ENCODE results near the gene TSNAXIP1. TPM values are rescaled to one million over a fixed set of nuclear protein-coding genes. Genes with fewer than 3 reads are reported as not detected.

The TSNAXIP1 gene
- total and polyA plus RNA-seq, 9 of the 15 experiments (the other 6 are each of a cell fraction or from before 2014, with no cell fraction given) = 0.03 to 0.24 (median 0.11) TPM; not detected in 4

DNA sequence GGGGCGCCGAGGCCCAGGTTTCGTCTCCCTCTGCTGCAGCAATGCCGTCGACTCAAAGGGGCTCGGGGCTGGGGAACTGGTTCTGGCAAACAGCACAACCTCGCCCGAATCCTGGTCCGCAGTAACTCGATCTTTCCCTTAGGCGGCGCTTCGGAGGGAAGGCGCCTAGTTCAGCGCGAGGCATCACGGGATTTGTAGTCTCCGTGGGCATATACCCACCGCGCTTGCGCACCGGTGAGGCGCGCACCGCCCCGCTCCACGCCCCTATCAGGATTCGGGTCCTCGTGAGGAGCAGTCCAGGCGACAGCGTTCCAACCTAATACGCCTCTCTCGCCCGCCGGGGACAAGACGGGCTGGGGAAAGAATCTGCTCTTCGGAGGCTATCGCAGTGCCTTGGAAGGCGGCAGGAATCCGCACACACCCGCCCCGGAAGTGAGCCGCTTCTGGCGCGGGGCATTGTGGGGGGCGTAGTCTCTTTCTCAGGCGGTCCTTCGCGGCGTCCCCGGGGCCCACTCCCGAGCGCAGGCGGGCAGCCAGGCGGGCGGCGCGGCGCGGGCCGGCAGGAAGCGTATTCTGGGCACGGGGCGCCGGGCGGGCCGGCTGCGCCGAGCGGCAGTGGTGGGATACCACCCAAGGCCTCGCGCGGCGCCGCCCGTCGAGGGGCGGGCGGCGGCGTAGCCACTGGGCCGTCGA lies 35.3 kb downstream of the TSNAXIP1 start, which contains the start of gene THAP11 (continued):
- TF ChIP-seq ZNF551 (CRISPR knock-in tag; IDR thresholded peaks at IDR 0.05) (no peak), ARHGAP35 (IDR thresholded peaks at IDR 0.05; ENCODE audit: partially characterized antibody) (no peak), NRF1 (conservative IDR thresholded peaks at IDR 0.05 in 1 of 2, IDR thresholded peaks at IDR 0.05 in 1 of 2) (peak; percentile 99), KDM5B (IDR thresholded peaks at IDR 0.05; ENCODE audit: insufficient replicate concordance, low read depth, low read length) (peak; percentile 74), RBM39 (optimal IDR thresholded peaks at IDR 0.05; ENCODE audit: low read depth, low read length) (no peak), RCOR1 (IDR thresholded peaks at IDR 0.05; ENCODE audit: borderline replicate concordance in 1 of 2, low read depth in 2 of 2, low read length in 2 of 2) (peak in 1 of 2 experiments; percentile 18; a peak in 1 of 4 replicates), BDP1 (IDR thresholded peaks at IDR 0.05; ENCODE audit: insufficient read depth, insufficient read length) (no peak), TRIM24 (IDR thresholded peaks at IDR 0.05) (0 out of 4 replicates have a peak, but pooled peaks of 1 of the 2 experiments have one; percentile 58), ARNT (IDR thresholded peaks at IDR 0.05) (no peak), L3MBTL2 (IDR thresholded peaks at IDR 0.05) (peak; percentile 87), MCM2 (IDR thresholded peaks at IDR 0.05; ENCODE audit: low read depth) (no peak), FOXA3 (CRISPR knock-in tag; conservative IDR thresholded peaks at IDR 0.05 in 1 of 2, IDR thresholded peaks at IDR 0.05 in 1 of 2) (no peak), PHF21A (IDR thresholded peaks at IDR 0.05; ENCODE audit: borderline replicate concordance, low read depth) (no peak), SLC30A9 (CRISPR knock-in tag; IDR thresholded peaks at IDR 0.05) (no peak), ILF3 (IDR thresholded peaks at IDR 0.05; ENCODE audit: borderline replicate concordance) (no peak), RBM15 (IDR thresholded peaks at IDR 0.05; ENCODE audit: insufficient read depth, low read length) (no peak), GABPB2 (CRISPR knock-in tag; conservative IDR thresholded peaks at IDR 0.05) (no peak), SIX5 (IDR thresholded peaks at IDR 0.05; ENCODE audit: borderline replicate concordance in 1 of 2, insufficient read depth in 1 of 2, low read depth in 1 of 2, low read length in 2 of 2) (peak; percentile 87), SMARCB1 (IDR thresholded peaks at IDR 0.05; ENCODE audit: insufficient read length, low read depth) (no peak), FOSL1 (tag; conservative IDR thresholded peaks at IDR 0.05) (peak; percentile 33; the same call in 1 of the 2 replicates), CAMTA2 (CRISPR knock-in tag; conservative IDR thresholded peaks at IDR 0.05) (no peak)
- TF ChIP-seq, protein P1, sequence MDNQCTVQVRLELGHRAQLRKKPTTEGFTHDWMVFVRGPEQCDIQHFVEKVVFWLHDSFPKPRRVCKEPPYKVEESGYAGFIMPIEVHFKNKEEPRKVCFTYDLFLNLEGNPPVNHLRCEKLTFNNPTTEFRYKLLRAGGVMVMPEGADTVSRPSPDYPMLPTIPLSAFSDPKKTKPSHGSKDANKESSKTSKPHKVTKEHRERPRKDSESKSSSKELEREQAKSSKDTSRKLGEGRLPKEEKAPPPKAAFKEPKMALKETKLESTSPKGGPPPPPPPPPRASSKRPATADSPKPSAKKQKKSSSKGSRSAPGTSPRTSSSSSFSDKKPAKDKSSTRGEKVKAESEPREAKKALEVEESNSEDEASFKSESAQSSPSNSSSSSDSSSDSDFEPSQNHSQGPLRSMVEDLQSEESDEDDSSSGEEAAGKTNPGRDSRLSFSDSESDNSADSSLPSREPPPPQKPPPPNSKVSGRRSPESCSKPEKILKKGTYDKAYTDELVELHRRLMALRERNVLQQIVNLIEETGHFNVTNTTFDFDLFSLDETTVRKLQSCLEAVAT (IDR thresholded peaks at IDR 0.05) = no peak
- TF ChIP-seq, protein P2, sequence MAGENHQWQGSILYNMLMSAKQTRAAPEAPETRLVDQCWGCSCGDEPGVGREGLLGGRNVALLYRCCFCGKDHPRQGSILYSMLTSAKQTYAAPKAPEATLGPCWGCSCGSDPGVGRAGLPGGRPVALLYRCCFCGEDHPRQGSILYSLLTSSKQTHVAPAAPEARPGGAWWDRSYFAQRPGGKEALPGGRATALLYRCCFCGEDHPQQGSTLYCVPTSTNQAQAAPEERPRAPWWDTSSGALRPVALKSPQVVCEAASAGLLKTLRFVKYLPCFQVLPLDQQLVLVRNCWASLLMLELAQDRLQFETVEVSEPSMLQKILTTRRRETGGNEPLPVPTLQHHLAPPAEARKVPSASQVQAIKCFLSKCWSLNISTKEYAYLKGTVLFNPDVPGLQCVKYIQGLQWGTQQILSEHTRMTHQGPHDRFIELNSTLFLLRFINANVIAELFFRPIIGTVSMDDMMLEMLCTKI (IDR thresholded peaks at IDR 0.05; ENCODE audit: partially characterized antibody) = no peak
- TF ChIP-seq, protein P3, sequence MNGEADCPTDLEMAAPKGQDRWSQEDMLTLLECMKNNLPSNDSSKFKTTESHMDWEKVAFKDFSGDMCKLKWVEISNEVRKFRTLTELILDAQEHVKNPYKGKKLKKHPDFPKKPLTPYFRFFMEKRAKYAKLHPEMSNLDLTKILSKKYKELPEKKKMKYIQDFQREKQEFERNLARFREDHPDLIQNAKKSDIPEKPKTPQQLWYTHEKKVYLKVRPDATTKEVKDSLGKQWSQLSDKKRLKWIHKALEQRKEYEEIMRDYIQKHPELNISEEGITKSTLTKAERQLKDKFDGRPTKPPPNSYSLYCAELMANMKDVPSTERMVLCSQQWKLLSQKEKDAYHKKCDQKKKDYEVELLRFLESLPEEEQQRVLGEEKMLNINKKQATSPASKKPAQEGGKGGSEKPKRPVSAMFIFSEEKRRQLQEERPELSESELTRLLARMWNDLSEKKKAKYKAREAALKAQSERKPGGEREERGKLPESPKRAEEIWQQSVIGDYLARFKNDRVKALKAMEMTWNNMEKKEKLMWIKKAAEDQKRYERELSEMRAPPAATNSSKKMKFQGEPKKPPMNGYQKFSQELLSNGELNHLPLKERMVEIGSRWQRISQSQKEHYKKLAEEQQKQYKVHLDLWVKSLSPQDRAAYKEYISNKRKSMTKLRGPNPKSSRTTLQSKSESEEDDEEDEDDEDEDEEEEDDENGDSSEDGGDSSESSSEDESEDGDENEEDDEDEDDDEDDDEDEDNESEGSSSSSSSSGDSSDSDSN (IDR thresholded peaks at IDR 0.05; ENCODE audit: borderline replicate concordance in 1 of 2, low read depth in 2 of 2, low read length in 2 of 2) = peak in 1 of 2 experiments; percentile 26; a peak in 1 of 4 replicates

Data from K562 (cell line).